ENCODE results near the gene ASF1B. TPM values are rescaled to one million over a fixed set of nuclear protein-coding genes. Genes with fewer than 3 reads are reported as not detected.
A peak's percentile ranks its signal among the peaks of the same experiment; 100 is the strongest.

Gene ASF1B
- total RNA-seq, 3 donors from 2014 or later (not counting 1 experiment from before 2014, with no cell fraction given) = 4.5 to 5.5 (median 4.8) TPM

DNA sequence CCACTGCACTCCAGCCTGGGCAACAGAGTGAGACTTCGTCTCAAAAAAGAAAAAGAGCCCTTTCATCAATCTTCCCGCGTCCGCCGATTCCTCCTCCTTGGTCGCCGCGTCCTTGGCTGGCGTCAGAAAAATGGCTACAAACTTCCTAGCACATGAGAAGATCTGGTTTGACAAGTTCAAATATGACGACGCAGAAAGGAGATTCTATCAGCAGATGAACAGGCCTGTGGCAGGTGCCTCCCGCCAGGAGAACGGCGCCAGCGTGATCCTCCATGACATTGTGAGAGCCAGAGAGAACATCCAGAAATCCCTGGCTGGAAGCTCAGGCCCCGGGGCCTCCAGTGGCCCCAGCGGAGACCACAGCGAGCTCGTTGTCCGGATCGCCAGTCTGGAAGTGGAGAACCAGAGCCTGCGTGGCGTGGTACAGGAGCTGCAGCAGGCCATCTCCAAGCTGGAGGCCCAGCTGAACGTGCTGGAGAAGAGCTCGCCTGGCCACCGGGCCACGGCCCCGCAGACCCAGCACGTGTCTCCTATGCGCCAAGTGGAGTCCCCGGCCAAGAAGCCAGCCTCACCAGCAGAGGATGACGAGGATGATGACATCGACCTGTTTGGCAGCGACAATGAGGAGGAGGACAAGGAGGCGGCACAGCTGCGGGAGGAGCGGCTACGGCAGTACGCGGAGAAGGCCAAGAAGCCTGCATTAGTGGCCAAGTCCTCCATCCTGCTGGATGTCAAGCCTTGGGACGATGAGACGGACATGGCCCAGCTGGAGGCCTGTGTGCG, 65.9 kb downstream of the ASF1B start:
- Mint-ChIP-seq H3K36me3 (no peaks in the 10 kb centered on the region), H3K4me1 (peaks cover 15 to 25% of the 10 kb centered on the region in 2 donors), H3K9me3 (no peaks in the 10 kb centered on the region), H3K4me3 (peak overlapping the region; percentile 65), H3K27me3 (ENCODE audit: low read depth in 2 of 2) (peaks cover 0 to 4% of the 10 kb centered on the region in 2 donors), H3K27ac (no peak overlapping the region)
- Histone ChIP-seq H3K4me1 (ENCODE audit: control insufficient read depth, insufficient read depth, low read length) (peaks cover 34% of the 10 kb centered on the region), H3K9me3 (ENCODE audit: control insufficient read depth, insufficient read depth, low read length) (no peaks in the 10 kb centered on the region), H3K36me3 (ENCODE audit: control insufficient read depth, insufficient read depth, low read length) (no peaks in the 10 kb centered on the region), H3K27me3 (ENCODE audit: control insufficient read depth, insufficient read depth, low read length) (peaks cover 6% of the 10 kb centered on the region), H3K27ac (ENCODE audit: low read length) (no peak overlapping the region), H3K4me3 (ENCODE audit: low read length) (no peak overlapping the region)
- WGBS (ENCODE audit: insufficient coverage) = 97% methylated on average over 43 of the region's 43 CpGs
- ATAC-seq (no peak), DNase-seq (no peak)
- TF ChIP-seq, protein P1, sequence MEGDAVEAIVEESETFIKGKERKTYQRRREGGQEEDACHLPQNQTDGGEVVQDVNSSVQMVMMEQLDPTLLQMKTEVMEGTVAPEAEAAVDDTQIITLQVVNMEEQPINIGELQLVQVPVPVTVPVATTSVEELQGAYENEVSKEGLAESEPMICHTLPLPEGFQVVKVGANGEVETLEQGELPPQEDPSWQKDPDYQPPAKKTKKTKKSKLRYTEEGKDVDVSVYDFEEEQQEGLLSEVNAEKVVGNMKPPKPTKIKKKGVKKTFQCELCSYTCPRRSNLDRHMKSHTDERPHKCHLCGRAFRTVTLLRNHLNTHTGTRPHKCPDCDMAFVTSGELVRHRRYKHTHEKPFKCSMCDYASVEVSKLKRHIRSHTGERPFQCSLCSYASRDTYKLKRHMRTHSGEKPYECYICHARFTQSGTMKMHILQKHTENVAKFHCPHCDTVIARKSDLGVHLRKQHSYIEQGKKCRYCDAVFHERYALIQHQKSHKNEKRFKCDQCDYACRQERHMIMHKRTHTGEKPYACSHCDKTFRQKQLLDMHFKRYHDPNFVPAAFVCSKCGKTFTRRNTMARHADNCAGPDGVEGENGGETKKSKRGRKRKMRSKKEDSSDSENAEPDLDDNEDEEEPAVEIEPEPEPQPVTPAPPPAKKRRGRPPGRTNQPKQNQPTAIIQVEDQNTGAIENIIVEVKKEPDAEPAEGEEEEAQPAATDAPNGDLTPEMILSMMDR (IDR thresholded peaks at IDR 0.05) = no peak
- intact Hi-C loops (cut with micrococcal nuclease) = no loop called here

Other genes with a start within 250 kb of the ASF1B start
- 1 to 10 TPM; 3.8 to 7.7 (median 4.0) TPM for gene BRME1, start 230.5 kb downstream of the ASF1B start, total RNA-seq
- gene CC2D1A, start 230.4 kb downstream of the ASF1B start, total RNA-seq = 10 to 100 TPM; 42.8 to 49.3 (median 48.4) TPM
- gene PODNL1, start 198.2 kb downstream of the ASF1B start, total RNA-seq = under 1 TPM in 1 of 3 donors, not detected in 2; 0.61 TPM
- 100 to 1,000 TPM; 121 to 149 (median 124) TPM for gene DCAF15, start 184.1 kb downstream of the ASF1B start, total RNA-seq
- gene RFX1, start 130.3 kb downstream of the ASF1B start, total RNA-seq = 10 to 100 TPM; 26.0 to 31.8 (median 30.5) TPM
- not detected for gene RLN3, start 108.4 kb downstream of the ASF1B start, total RNA-seq
- gene IL27RA, start 104.8 kb downstream of the ASF1B start, total RNA-seq = 10 to 100 TPM; 38.4 to 61.1 (median 58.0) TPM
- not detected for gene PALM3, start 74.5 kb downstream of the ASF1B start, total RNA-seq
- 1 to 10 TPM; 2.4 to 4.1 (median 2.4) TPM for gene MISP3, start 63.8 kb downstream of the ASF1B start, total RNA-seq
- under 1 TPM in 2 of 3 donors, not detected in 1; 0.35 to 0.53 TPM for gene C19orf67, start 50.8 kb downstream of the ASF1B start, total RNA-seq
- gene SAMD1, start 45.8 kb downstream of the ASF1B start, total RNA-seq = 10 to 100 TPM; 30.8 to 33.0 (median 30.9) TPM
- gene PRKACA, start 18.8 kb downstream of the ASF1B start, total RNA-seq = 10 to 100 TPM; 68.6 to 71.8 (median 69.3) TPM
- gene ADGRL1, start 69.6 kb upstream of the ASF1B start, total RNA-seq = 10 to 100 TPM; 47.3 to 54.3 (median 52.7) TPM
- 1,000 to 10,000 TPM; 1,036 to 1,703 (median 1,382) TPM for gene ADGRE5, start 244.9 kb upstream of the ASF1B start, total RNA-seq

Measured in natural killer cell (primary cell).